Jurkat, Clone E6-1 (cell line): ENCODE data around the gene AP1B1.
"Not testable (repeated sequence)": the region's sequence is repeated elsewhere in the genome, so short reads cannot be mapped to it uniquely, and the experiment has no call there.

Experiments used
- DNase-seq: peaks from one replicate; pipeline ENCODE4 v3.0.0-alpha.2; 2011; ENCODE audit warnings: low read depth, low spot score
- H3K4me3 ChIP-seq: 2 replicates; pipeline ENCODE4 v1.5.1; 2011; ENCODE audit warnings: mild to moderate bottlenecking, low read length, control low read depth, moderate library complexity

The AP1B1 gene

GRCh38 chr22:29357193-29357890, 31.0 kb downstream of the AP1B1 start:
- not testable (repeated sequence) for DNase-seq, H3K4me3 ChIP-seq

GRCh38 chr22:29353860-29354259, 34.5 kb downstream of the AP1B1 start:
- no peak for DNase-seq
- H3K4me3 ChIP-seq: no peak overlapping the region

- no peak overlapping the region for H3K4me3 ChIP-seq
Measured at GRCh38 chr22:29353286-29353685, 35.1 kb downstream of the AP1B1 start.

GRCh38 chr22:29352778-29353177, 35.6 kb downstream of the AP1B1 start:
- DNase-seq: no peak
- no peak overlapping the region for H3K4me3 ChIP-seq

More at GRCh38 chr22:29353286-29353685, 35.1 kb downstream of the AP1B1 start:
- no peak for DNase-seq

GRCh38 chr22:29351891-29352290, 36.5 kb downstream of the AP1B1 start:
- no peak for DNase-seq
- H3K4me3 ChIP-seq: no peak overlapping the region

GRCh38 chr22:29351042-29351441, 37.3 kb downstream of the AP1B1 start:
- H3K4me3 ChIP-seq: no peak overlapping the region
- DNase-seq: no peak

GRCh38 chr22:29348956-29349355, 39.4 kb downstream of the AP1B1 start:
- H3K4me3 ChIP-seq: no peak overlapping the region
- no peak for DNase-seq

- DNase-seq: no peak
- no peak overlapping the region for H3K4me3 ChIP-seq
Measured at GRCh38 chr22:29348041-29348440, 40.3 kb downstream of the AP1B1 start.

DNA sequence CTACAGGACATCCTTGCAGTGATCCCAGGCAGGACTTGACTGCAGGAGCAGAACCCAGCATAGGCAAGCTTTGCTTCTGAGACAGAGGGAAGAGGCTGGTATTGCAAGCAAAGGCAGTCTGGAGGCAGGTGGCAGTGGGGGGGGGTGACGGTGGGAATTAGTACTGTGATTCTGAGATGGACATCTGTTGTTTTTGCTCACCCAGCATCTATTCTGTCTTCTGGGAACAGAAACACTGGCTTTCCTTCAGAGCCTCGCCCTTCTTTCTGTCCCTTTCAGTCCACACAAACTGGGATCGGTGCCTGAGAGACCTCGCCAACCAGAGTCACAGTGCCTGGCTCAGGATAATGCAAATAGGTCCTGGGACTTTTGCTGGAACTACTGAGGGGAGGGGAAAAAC, 41.7 kb downstream of the AP1B1 start:
- DNase-seq: no peak
- no peak overlapping the region for H3K4me3 ChIP-seq

- no peak overlapping the region for H3K4me3 ChIP-seq
- no peak for DNase-seq
Measured at GRCh38 chr22:29345932-29346331, 42.4 kb downstream of the AP1B1 start.

DNA sequence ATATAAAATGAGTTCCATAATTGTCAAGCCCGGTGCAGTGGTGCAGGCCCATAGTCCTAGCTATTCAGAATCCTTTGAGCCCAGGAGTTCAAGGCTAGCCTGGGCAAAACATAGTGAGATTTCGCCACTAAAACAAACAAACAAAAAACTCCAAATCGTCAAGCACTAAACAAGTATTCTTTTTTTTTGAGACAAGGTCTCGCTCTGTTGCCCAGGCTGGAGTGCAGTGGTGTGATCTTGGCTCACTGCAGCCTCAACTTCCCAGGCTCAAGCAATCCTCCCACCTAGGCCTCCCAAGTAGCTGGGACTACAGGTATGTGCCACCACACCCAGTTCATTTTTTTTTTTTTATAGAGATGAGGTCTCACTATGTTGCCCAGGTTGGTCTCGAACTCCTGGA, 43.5 kb downstream of the AP1B1 start:
- not testable (repeated sequence) for DNase-seq

GRCh38 chr22:29344137-29344536, 44.2 kb downstream of the AP1B1 start:
- DNase-seq: no peak
- H3K4me3 ChIP-seq: no peak overlapping the region

More for the DNA sequence above, 43.5 kb downstream of the AP1B1 start:
- H3K4me3 ChIP-seq: not testable (repeated sequence)

GRCh38 chr22:29343313-29343805, 45.0 kb downstream of the AP1B1 start:
- DNase-seq: no peak
- H3K4me3 ChIP-seq: no peak overlapping the region

GRCh38 chr22:29342577-29343312, 45.6 kb downstream of the AP1B1 start:
- H3K4me3 ChIP-seq: no peak overlapping the region
- DNase-seq: no peak

GRCh38 chr22:29342177-29342576, 46.2 kb downstream of the AP1B1 start:
- no peak overlapping the region for H3K4me3 ChIP-seq
- no peak for DNase-seq

GRCh38 chr22:29341849-29342127, 46.6 kb downstream of the AP1B1 start:
- H3K4me3 ChIP-seq: no peak overlapping the region

DNA sequence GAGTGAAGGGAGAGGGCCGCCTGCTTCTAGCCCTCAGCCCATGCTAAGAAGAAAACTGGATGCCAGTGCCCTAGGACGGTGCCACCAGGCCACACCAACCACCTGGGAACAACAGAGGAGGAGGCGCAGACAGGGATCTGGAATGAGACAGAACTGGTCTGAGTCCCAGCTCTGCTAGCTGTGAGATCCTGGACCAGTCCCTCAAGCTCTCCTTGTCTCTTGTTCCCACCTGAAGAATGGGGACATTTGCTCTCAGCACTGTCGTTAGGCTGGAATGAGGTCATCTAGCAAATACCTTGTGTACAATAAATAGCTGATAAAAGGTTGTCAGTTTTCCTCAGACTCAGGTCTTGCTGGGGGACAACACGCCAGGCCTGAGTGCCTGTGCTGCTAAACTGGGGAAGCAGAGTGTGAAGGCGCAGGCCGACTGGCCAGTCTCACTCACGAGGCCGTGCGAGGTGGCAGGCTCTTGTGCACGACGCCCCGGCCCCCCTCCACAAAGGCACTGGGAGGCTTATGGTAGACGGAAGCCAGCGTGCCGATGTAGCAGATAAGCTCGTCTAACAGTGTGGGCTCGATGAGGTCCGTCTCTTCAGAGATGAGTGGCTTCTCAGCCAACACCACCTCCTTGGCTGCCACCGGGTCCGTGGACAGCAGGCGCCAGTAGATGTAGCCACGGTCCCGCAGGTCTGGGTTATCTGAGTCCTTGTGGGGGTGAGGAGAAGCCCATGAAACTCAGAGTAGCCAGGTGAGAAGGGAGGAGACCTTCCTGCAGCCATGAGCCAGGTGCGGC, 47.1 kb downstream of the AP1B1 start:
- DNase-seq: no peak

More at GRCh38 chr22:29341849-29342127, 46.6 kb downstream of the AP1B1 start:
- DNase-seq: no peak

GRCh38 chr22:29340566-29340965, 47.8 kb downstream of the AP1B1 start:
- no peak for DNase-seq
- no peak overlapping the region for H3K4me3 ChIP-seq

More for the DNA sequence above, 47.1 kb downstream of the AP1B1 start:
- H3K4me3 ChIP-seq: no peak overlapping the region

DNA sequence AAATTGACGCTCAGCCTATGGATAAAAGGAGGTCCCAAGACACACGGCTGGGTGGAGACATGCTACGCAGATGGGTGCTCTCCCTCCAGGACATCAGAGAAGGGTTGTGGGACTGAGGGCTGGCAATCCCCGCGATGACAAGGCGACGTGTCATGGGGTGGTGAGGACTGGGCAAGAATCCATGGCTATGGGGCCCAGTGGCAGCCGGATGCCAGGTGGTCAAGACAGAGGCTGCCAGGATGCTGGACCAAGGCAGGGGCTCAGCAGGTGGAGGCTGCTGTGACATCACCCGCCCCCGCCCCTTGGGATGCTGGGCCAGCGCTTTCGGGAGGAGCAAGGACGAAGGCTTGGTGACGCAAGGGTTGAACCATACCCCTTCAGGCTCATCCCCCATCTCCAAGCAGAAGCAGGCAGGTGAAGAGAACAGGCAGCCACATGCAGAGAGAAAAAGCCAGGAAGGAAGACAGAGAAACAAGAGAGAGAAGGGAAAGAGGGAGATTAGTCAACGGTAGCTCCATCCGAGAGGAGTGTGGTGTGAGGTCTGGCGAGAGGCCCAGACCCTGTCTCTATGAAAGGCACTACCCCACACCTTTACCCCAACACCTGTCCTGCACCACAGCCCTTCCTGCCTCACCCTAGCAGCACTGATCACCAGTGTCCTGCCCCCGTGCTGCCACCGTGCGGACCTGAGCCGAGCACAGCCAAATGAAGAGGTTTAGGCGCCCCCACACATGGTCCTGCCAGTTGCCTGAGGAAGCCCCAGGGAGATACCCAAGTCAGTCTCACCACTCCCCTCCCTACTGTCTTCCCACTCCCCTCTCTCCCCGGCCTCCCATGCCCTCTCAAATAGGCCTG, 48.8 kb downstream of the AP1B1 start:
- H3K4me3 ChIP-seq: no peak overlapping the region
- DNase-seq: no peak
